ENCODE results near the gene ETFA.

ETFA gene

GRCh38 chr15:76311100-76311953, at the start of gene ETFA:
TSS of gene ETFA (minus strand) at chr15:76311469. CDS start at chr15:76311388, 81 bp downstream.
- peak within 1 kb of the TSS; percentile 94 for H3K27ac ChIP-seq (ENCODE audit: low read depth, low read length)
- no peaks in the 10 kb centered on the region for H3K36me3 ChIP-seq (ENCODE audit: control insufficient read depth in 5 of 5, insufficient read depth in 5 of 5, low read length in 5 of 5)
- H3K27me3 ChIP-seq (ENCODE audit: control insufficient read depth in 5 of 5, insufficient read depth in 4 of 5, low read length in 5 of 5), result no peaks in the 10 kb centered on the region
- H3K4me3 ChIP-seq (ENCODE audit: low read depth in 1 of 5, low read length in 5 of 5), result peak within 1 kb of the TSS; percentile 73 to 93 (median 88)
- H3K9me3 ChIP-seq (ENCODE audit: control insufficient read depth in 5 of 5, low read length in 5 of 5), result no peaks in the 10 kb centered on the region
- H3K9ac ChIP-seq (ENCODE audit: low read length in 5 of 5), result peak within 1 kb of the TSS; percentile 81 to 99 (median 94)
- H3K4me1 ChIP-seq (ENCODE audit: control insufficient read depth in 5 of 5, insufficient read depth in 5 of 5, low read length in 5 of 5), result peaks cover 3 to 42% (median 31%) of the 10 kb centered on the region in 5 donors

GRCh38 chr15:76360416-76360815, 49.1 kb upstream of the ETFA start:
- Histone ChIP-seq H3K27ac (ENCODE audit: low read depth, low read length) (no peak overlapping the region), H3K36me3 (ENCODE audit: control insufficient read depth in 5 of 5, insufficient read depth in 5 of 5, low read length in 5 of 5) (peaks cover 0 to 10% (median 2%) of the 10 kb centered on the region in 5 donors), H3K9me3 (ENCODE audit: control insufficient read depth in 5 of 5, low read length in 5 of 5) (no peaks in the 10 kb centered on the region), H3K4me1 (ENCODE audit: control insufficient read depth in 5 of 5, insufficient read depth in 5 of 5, low read length in 5 of 5) (no peaks in the 10 kb centered on the region), H3K9ac (ENCODE audit: low read length in 5 of 5) (no peak overlapping the region), H3K27me3 (ENCODE audit: control insufficient read depth in 5 of 5, insufficient read depth in 4 of 5, low read length in 5 of 5) (no peaks in the 10 kb centered on the region), H3K4me3 (ENCODE audit: low read depth in 1 of 5, low read length in 5 of 5) (no peak overlapping the region)

- Histone ChIP-seq H3K27ac (ENCODE audit: low read depth, low read length) (no peak overlapping the region), H3K4me1 (ENCODE audit: control insufficient read depth in 5 of 5, insufficient read depth in 5 of 5, low read length in 5 of 5) (no peaks in the 10 kb centered on the region), H3K4me3 (ENCODE audit: low read depth in 1 of 5, low read length in 5 of 5) (no peak overlapping the region), H3K9ac (ENCODE audit: low read length in 5 of 5) (no peak overlapping the region), H3K27me3 (ENCODE audit: control insufficient read depth in 5 of 5, insufficient read depth in 4 of 5, low read length in 5 of 5) (no peaks in the 10 kb centered on the region), H3K36me3 (ENCODE audit: control insufficient read depth in 5 of 5, insufficient read depth in 5 of 5, low read length in 5 of 5) (peaks cover 0 to 5% (median 0%) of the 10 kb centered on the region in 5 donors), H3K9me3 (ENCODE audit: control insufficient read depth in 5 of 5, low read length in 5 of 5) (no peaks in the 10 kb centered on the region)
Observed at GRCh38 chr15:76359152-76359551, 47.9 kb upstream of the ETFA start.

DNA sequence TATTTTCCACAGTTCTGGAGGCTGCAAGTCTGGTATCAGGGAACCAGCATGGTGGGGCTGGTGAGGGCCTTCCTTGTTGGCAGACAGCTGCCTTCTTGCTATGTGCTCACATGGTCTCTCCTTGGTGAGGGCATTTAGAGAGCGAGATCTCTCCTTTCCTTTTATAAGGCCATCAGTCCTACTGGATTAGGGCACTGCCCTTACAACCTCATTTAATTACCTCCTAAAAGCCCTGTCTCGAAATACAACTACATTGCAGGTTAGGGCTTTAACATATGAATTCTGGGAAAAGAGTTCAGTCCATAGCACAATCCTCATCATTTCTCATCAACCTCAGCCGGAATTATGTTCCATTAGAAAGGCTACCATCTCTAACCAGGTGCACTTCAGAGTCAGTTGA, 47.2 kb upstream of the ETFA start:
- Histone ChIP-seq H3K4me3 (ENCODE audit: low read depth in 1 of 5, low read length in 5 of 5) (no peak overlapping the region), H3K36me3 (ENCODE audit: control insufficient read depth in 5 of 5, insufficient read depth in 5 of 5, low read length in 5 of 5) (peaks cover 0 to 7% (median 2%) of the 10 kb centered on the region in 5 donors), H3K9me3 (ENCODE audit: control insufficient read depth in 5 of 5, low read length in 5 of 5) (no peaks in the 10 kb centered on the region), H3K4me1 (ENCODE audit: control insufficient read depth in 5 of 5, insufficient read depth in 5 of 5, low read length in 5 of 5) (no peaks in the 10 kb centered on the region), H3K9ac (ENCODE audit: low read length in 5 of 5) (no peak overlapping the region), H3K27ac (ENCODE audit: low read depth, low read length) (no peak overlapping the region), H3K27me3 (ENCODE audit: control insufficient read depth in 5 of 5, insufficient read depth in 4 of 5, low read length in 5 of 5) (no peaks in the 10 kb centered on the region)

DNA sequence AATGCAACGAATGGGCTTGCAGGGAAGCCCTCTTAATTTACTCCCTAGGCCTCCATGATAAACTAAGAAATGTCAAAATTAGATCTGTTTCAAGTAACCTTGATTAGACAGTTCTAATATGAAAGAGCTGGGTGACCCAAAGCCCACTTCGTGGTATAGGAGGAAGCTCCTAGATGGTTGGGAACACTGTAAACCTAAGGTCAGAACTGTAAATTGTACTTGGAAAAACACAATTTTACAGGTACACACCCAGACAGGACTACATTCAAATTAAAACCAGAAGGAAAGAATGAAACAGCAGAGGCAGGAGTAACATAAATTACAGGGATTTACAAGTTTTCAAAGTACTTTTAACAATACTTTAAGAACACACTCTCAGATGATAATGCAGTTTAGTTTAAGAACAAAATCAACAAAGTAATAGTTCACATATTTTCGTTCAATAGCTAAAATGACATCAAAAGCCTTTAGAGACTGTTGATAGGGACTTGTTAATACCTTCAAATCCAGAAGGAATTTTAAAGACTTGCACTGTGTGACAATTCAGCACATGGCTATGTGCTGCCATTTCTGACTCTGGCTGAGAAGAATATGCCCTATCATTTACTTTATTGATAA, 43.7 kb upstream of the ETFA start:
- Histone ChIP-seq H3K9ac (ENCODE audit: low read length in 5 of 5) (no peak overlapping the region), H3K4me3 (ENCODE audit: low read depth in 1 of 5, low read length in 5 of 5) (no peak overlapping the region), H3K27ac (ENCODE audit: low read depth, low read length) (no peak overlapping the region), H3K27me3 (ENCODE audit: control insufficient read depth in 5 of 5, insufficient read depth in 4 of 5, low read length in 5 of 5) (no peaks in the 10 kb centered on the region), H3K36me3 (ENCODE audit: control insufficient read depth in 5 of 5, insufficient read depth in 5 of 5, low read length in 5 of 5) (peaks cover 0 to 7% (median 3%) of the 10 kb centered on the region in 5 donors), H3K9me3 (ENCODE audit: control insufficient read depth in 5 of 5, low read length in 5 of 5) (no peaks in the 10 kb centered on the region), H3K4me1 (ENCODE audit: control insufficient read depth in 5 of 5, insufficient read depth in 5 of 5, low read length in 5 of 5) (no peaks in the 10 kb centered on the region)

GRCh38 chr15:76353903-76354302, 42.6 kb upstream of the ETFA start:
- Histone ChIP-seq H3K36me3 (ENCODE audit: control insufficient read depth in 5 of 5, insufficient read depth in 5 of 5, low read length in 5 of 5) (peaks cover 0 to 9% (median 2%) of the 10 kb centered on the region in 5 donors), H3K4me1 (ENCODE audit: control insufficient read depth in 5 of 5, insufficient read depth in 5 of 5, low read length in 5 of 5) (no peaks in the 10 kb centered on the region), H3K4me3 (ENCODE audit: low read depth in 1 of 5, low read length in 5 of 5) (no peak overlapping the region), H3K9me3 (ENCODE audit: control insufficient read depth in 5 of 5, low read length in 5 of 5) (no peaks in the 10 kb centered on the region), H3K27me3 (ENCODE audit: control insufficient read depth in 5 of 5, insufficient read depth in 4 of 5, low read length in 5 of 5) (no peaks in the 10 kb centered on the region), H3K9ac (ENCODE audit: low read length in 5 of 5) (no peak overlapping the region), H3K27ac (ENCODE audit: low read depth, low read length) (no peak overlapping the region)

- Histone ChIP-seq H3K9me3 (ENCODE audit: control insufficient read depth in 5 of 5, low read length in 5 of 5) (no peaks in the 10 kb centered on the region), H3K9ac (ENCODE audit: low read length in 5 of 5) (no peak overlapping the region), H3K4me3 (ENCODE audit: low read depth in 1 of 5, low read length in 5 of 5) (no peak overlapping the region), H3K27me3 (ENCODE audit: control insufficient read depth in 5 of 5, insufficient read depth in 4 of 5, low read length in 5 of 5) (peaks cover 0 to 3% (median 0%) of the 10 kb centered on the region in 5 donors), H3K36me3 (ENCODE audit: control insufficient read depth in 5 of 5, insufficient read depth in 5 of 5, low read length in 5 of 5) (peaks cover 0 to 9% (median 2%) of the 10 kb centered on the region in 5 donors), H3K4me1 (ENCODE audit: control insufficient read depth in 5 of 5, insufficient read depth in 5 of 5, low read length in 5 of 5) (no peaks in the 10 kb centered on the region), H3K27ac (ENCODE audit: low read depth, low read length) (no peak overlapping the region)
Observed at GRCh38 chr15:76353023-76353577, 41.8 kb upstream of the ETFA start.

GRCh38 chr15:76349301-76350070, 38.2 kb upstream of the ETFA start:
- peaks cover 0 to 19% (median 18%) of the 10 kb centered on the region in 5 donors for H3K4me1 ChIP-seq (ENCODE audit: control insufficient read depth in 5 of 5, insufficient read depth in 5 of 5, low read length in 5 of 5)
- no peak overlapping the region for H3K9ac ChIP-seq (ENCODE audit: low read length in 5 of 5)
- H3K4me3 ChIP-seq (ENCODE audit: low read depth in 1 of 5, low read length in 5 of 5), result no peak overlapping the region
- peaks cover 0 to 9% (median 2%) of the 10 kb centered on the region in 5 donors for H3K36me3 ChIP-seq (ENCODE audit: control insufficient read depth in 5 of 5, insufficient read depth in 5 of 5, low read length in 5 of 5)
- H3K27ac ChIP-seq (ENCODE audit: low read depth, low read length), result no peak overlapping the region
- H3K9me3 ChIP-seq (ENCODE audit: control insufficient read depth in 5 of 5, low read length in 5 of 5), result no peaks in the 10 kb centered on the region
- H3K27me3 ChIP-seq (ENCODE audit: control insufficient read depth in 5 of 5, insufficient read depth in 4 of 5, low read length in 5 of 5), result peaks cover 23 to 37% (median 33%) of the 10 kb centered on the region in 5 donors

GRCh38 chr15:76347482-76348055, 36.3 kb upstream of the ETFA start:
- no peak overlapping the region for H3K9ac ChIP-seq (ENCODE audit: low read length in 5 of 5)
- H3K27me3 ChIP-seq (ENCODE audit: control insufficient read depth in 5 of 5, insufficient read depth in 4 of 5, low read length in 5 of 5), result peaks cover 33 to 54% (median 48%) of the 10 kb centered on the region in 5 donors
- no peak overlapping the region for H3K27ac ChIP-seq (ENCODE audit: low read depth, low read length)
- H3K4me3 ChIP-seq (ENCODE audit: low read depth in 1 of 5, low read length in 5 of 5), result peak overlapping the region in 1 of 5 donors; percentile 63
- peaks cover 0 to 9% (median 0%) of the 10 kb centered on the region in 5 donors for H3K36me3 ChIP-seq (ENCODE audit: control insufficient read depth in 5 of 5, insufficient read depth in 5 of 5, low read length in 5 of 5)
- no peaks in the 10 kb centered on the region for H3K9me3 ChIP-seq (ENCODE audit: control insufficient read depth in 5 of 5, low read length in 5 of 5)
- peaks cover 0 to 24% (median 21%) of the 10 kb centered on the region in 5 donors for H3K4me1 ChIP-seq (ENCODE audit: control insufficient read depth in 5 of 5, insufficient read depth in 5 of 5, low read length in 5 of 5)

All from subcutaneous abdominal adipose tissue (tissue), 5 donors.